Measurements from ENCODE around the gene RPRD1A.
"Not testable (repeated sequence)": the region's sequence is repeated elsewhere in the genome, so short reads cannot be mapped to it uniquely, and the experiment has no call there.

Gene RPRD1A

GRCh38 chr18:36025025-36025424 lies 42.3 kb downstream of the RPRD1A start:
- DNase-seq, result no peak

GRCh38 chr18:36024241-36024640 lies 43.1 kb downstream of the RPRD1A start:
- DNase-seq, result not testable (repeated sequence)

- no peak for DNase-seq
These were observed 44.0 kb downstream of the RPRD1A start for GRCh38 chr18:36023336-36023735.

GRCh38 chr18:36020174-36020711 lies 47.1 kb downstream of the RPRD1A start:
- no peak for DNase-seq

DNA sequence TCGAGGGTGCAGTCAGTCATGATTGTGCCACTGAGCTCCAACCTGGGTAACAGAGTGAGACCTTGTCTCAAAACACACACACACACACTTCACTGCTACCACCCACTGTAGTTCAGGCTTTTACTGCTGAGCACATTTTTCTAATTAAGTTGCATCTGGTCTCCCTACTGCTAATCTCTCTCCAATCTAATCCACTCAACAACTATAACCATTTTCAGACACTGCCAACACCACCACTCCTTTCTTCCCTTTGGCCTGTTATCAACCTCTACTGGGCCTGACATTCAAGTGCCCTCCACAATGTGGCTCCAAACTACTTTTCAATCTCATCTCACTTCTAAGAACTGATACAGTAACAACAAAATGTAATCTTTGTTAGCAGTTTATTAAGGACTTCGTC lies 50.1 kb downstream of the RPRD1A start:
- no peak for DNase-seq

GRCh38 chr18:36015629-36016028 lies 51.7 kb downstream of the RPRD1A start:
- DNase-seq, result no peak

GRCh38 chr18:36012891-36013290 lies 54.5 kb downstream of the RPRD1A start:
- no peak for DNase-seq

DNA sequence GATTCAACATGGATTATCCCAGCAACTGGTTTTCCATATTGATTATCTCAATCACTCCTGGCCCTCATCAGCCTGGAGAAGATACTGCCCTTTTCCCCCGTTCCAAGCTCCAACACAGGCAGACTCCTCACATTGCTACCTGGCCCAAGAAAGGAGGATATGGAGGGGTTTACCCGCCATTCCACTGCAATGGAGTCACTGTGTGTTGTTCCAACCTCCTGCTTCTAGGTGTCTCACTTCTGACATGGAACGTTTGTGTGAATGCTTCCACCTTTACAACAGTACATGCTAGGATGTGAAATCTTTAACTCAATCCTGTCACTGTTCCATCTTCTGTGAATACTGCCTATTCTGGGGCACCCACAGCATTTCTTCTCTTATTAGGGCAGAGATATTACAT lies 58.1 kb downstream of the RPRD1A start:
- no peak for DNase-seq

- DNase-seq, result no peak
These were observed 60.4 kb downstream of the RPRD1A start for GRCh38 chr18:36006997-36007396.

DNA sequence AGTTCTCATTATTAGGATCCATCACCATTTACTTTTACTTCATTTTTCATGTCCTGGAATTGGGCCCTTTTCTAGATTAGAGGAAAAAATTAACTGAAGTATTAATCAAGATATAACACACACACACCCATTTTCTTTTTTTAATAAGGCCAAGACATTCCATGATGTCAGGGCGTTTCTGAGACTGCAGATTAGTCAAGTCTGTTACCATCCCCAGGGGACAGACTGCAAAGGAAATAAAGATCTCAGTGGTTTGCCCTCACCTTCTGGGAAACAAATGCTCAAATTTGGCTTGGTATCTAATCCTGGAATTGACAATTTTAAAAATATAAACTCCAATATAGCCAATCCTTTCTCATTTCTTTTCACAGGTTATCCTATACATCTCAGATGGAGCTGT lies 67.4 kb downstream of the RPRD1A start:
- DNase-seq, result no peak

GRCh38 chr18:35998967-35999366 lies 68.4 kb downstream of the RPRD1A start:
- no peak for DNase-seq

DNA sequence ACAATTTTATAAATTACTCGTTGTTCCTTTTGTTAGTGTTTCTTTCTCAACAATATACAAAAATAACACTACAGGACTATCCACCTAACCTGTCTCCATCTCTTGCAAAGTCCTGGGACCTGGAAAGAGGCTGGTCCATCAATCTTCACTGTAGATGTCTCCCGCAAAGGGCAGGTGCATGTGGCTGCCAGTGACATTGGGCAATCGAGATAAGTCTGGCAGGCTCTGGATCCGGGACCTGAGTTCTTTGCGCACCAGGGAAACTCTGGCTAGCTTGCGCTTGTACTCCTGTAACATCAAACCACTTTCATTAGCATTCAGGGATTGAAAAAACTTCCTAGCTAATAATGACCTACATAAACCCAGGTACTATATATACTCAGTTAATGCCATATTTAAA lies 74.3 kb downstream of the RPRD1A start:
- DNase-seq, result no peak

DNA sequence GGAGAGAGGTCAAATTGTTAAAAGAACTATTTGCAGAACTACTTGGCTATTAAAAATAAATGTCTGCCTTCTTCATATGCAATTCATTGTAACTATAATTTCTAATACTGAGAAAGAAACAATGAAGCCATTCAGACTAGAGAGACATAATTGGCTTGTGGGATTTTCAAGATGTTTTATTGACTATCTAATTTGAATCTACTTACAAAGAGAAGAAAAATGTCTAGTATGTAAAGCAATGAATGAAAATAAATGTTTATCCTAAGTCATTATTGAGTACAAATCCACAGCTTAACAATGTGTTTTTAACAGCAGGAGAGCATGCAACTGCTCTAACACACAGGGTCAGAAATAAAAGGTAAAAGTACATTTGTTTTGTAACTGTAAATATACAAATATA lies 75.7 kb downstream of the RPRD1A start:
- DNase-seq, result no peak

- no peak for DNase-seq
These were observed 83.5 kb downstream of the RPRD1A start for GRCh38 chr18:35983818-35984217.

DNA sequence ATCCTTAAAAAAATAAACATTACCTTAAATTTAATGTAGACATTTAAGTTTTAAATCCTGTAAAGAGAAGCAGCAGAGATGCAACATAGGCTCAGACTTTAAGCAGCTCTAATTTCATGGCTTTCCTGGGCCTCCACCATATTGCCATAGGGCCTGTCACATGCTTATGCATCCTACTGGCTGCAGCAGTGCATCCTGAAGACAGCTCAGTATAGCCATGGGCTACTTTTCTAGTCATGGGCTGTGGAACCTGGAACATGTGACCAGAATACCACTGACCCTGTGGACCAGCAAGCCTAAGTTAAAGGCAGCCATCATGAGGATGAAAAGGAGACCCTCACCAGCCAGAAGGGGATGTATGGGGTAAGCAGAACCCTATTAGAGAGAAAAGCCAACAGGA lies 84.2 kb downstream of the RPRD1A start:
- no peak for DNase-seq

GRCh38 chr18:35982409-35983114 lies 84.8 kb downstream of the RPRD1A start:
- no peak for DNase-seq

DNA sequence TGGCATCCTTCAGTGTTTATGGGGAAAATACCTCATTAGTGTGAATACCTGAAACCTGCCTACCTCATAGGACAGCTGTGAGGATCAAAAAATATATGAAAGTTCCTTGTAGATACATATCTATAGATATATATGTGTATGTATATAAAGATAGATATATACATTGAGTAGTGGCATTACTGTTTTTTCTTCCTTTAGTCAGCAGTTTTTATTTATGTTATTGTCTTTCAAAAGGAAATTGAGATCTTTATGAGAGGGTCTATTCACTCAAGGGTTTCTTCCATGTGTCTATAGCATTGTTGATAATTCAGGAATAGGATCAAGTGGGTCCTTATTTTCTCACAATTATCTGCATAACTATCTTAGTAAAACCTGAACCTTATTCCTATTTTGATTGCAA lies 88.2 kb downstream of the RPRD1A start:
- no peak for DNase-seq

- no peak for DNase-seq
These were observed 93.2 kb downstream of the RPRD1A start for GRCh38 chr18:35974181-35974580.

DNA sequence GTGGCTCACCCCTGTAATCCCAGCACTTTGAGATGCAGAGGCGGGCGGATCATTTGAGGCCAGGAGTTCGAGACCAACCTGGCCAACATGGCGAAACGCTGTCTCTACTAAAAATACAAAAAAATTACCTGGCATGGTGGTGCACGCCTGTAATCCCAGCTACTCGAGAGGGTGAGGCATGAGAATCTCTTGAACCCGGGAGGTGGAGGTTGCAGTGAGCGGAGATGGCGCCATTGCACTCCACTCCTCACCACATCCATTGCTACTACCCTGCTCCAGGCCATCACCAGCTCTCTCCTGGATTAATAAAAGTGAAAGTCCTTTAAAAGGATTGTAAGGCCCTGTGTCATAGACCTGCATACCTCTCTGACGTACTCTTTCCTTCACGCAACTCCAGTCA lies 93.7 kb downstream of the RPRD1A start:
- no peak for DNase-seq

- peak; percentile 93 to 96 for DNase-seq
These were observed 95.0 kb downstream of the RPRD1A start, which contains the start of gene RMP24 for GRCh38 chr18:35972197-35973000. Gene RMP24 (plus strand): TSS chr18:35972679.

DNA sequence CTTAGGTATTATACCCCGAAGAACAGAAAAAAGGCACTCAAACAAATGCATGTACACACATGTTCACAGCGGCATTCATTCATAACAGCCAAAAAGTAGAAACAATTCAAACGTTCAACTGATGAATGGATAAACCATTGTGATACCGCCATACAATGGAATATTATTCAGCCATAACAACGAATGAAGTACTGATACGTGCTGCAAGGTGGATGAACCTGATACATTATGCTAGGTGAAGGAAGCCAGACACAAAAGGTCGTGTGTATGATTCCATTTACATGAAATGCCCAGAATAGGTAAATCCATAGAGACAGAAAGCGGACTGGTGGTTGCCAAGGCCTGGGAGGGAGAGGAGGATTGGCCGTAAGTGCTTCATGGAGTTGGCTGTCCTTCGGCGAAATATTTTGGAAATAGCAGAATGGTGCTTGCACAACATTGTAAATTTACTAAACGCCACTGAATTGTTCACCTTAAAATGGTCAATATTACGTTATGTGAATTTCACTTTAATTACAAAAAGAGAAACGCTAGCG lies 95.6 kb downstream of the RPRD1A start:
- DNase-seq, result no peak

- DNase-seq, result no peak
These were observed 97.7 kb downstream of the RPRD1A start for GRCh38 chr18:35969676-35970075.

GRCh38 chr18:35968278-35968880 lies 99.0 kb downstream of the RPRD1A start:
- no peak for DNase-seq

Measured in CD4-positive, alpha-beta T cell treated with Interleukin-4 for 1 hour (primary cell).